ENCODE data around the gene SPTBN5. TPM values are rescaled to one million over a fixed set of nuclear protein-coding genes. Genes with fewer than 3 reads are reported as not detected.

SPTBN5 gene
- total RNA-seq, 1 donor: 0.18 TPM

DNA sequence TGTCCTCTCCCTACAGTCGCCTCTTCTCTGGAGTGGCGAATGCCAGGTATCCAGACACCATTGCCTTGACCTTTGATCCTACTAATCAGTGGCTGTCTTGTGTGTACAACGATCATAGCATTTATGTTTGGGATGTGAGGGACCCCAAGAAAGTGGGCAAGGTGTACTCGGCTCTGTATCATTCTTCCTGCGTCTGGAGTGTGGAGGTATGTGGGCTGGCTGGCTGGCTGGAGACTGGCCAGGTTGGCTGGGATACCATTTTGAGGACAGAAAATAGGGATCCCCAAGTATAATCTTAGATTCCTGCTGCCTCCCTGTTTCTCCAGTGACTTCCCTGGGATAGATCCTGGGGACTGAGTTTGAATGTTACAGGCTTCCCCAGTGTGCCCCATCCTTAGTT lies 79.3 kb downstream of the SPTBN5 start:
- TF ChIP-seq, protein P1, sequence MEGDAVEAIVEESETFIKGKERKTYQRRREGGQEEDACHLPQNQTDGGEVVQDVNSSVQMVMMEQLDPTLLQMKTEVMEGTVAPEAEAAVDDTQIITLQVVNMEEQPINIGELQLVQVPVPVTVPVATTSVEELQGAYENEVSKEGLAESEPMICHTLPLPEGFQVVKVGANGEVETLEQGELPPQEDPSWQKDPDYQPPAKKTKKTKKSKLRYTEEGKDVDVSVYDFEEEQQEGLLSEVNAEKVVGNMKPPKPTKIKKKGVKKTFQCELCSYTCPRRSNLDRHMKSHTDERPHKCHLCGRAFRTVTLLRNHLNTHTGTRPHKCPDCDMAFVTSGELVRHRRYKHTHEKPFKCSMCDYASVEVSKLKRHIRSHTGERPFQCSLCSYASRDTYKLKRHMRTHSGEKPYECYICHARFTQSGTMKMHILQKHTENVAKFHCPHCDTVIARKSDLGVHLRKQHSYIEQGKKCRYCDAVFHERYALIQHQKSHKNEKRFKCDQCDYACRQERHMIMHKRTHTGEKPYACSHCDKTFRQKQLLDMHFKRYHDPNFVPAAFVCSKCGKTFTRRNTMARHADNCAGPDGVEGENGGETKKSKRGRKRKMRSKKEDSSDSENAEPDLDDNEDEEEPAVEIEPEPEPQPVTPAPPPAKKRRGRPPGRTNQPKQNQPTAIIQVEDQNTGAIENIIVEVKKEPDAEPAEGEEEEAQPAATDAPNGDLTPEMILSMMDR (IDR thresholded peaks at IDR 0.05; ENCODE audit: insufficient read depth, low read length): no peak
- no peak overlapping the region for H3K4me3 ChIP-seq (ENCODE audit: low read depth, low read length)
- no peak for DNase-seq (ENCODE audit: low read depth)

DNA sequence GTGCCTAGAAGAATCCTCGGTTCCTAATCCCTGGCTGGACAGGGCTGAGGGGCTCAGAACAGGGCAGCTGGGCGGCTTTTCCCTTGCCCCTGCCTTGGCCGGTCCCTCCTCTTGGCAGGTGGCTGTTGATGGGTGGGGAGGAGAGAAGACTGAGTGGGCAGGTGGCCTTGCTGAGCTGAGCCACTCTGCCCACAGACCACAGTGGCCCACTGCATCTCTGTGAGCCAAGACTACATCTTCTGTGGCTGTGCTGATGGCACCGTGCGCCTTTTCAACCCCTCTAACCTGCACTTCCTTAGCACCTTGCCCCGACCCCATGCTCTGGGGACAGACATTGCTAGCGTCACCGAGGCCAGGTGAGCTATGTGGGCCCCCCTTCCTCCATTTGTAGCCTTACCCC lies 80.4 kb downstream of the SPTBN5 start:
- TF ChIP-seq, protein P1 (IDR thresholded peaks at IDR 0.05; ENCODE audit: insufficient read depth, low read length): no peak
- DNase-seq (ENCODE audit: low read depth): no peak
- H3K4me3 ChIP-seq (ENCODE audit: low read depth, low read length): no peak overlapping the region

DNA sequence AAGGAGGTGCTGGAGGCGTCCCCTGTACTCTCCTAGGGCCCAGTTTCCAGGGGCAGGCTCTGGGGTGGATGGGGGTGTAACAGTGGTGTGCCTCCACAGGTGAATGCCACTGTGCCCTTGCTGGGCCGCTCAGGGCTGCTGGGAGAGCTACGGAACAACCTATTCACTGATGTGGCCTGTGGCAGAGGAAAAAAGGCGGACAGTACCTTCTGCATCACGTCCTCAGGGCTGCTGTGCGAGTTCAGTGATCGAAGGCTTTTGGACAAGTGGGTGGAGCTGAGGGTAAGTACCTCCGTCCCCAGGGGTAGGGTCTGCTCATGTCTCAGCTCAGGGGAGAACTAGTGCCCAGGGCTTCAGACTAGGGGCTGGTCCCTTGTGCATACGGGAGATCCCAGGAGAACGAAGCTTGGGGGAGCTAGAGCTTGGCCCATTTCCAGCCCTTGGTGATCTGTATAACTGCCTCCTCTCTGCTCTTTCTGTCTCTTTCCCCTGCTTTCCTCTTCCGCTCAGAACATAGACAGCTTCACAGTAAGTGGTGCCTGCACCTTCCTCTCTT lies 81.0 kb downstream of the SPTBN5 start:
- H3K4me3 ChIP-seq (ENCODE audit: low read depth, low read length): no peak overlapping the region
- no peak for DNase-seq (ENCODE audit: low read depth)
- TF ChIP-seq, protein P1 (IDR thresholded peaks at IDR 0.05; ENCODE audit: insufficient read depth, low read length): no peak

DNA sequence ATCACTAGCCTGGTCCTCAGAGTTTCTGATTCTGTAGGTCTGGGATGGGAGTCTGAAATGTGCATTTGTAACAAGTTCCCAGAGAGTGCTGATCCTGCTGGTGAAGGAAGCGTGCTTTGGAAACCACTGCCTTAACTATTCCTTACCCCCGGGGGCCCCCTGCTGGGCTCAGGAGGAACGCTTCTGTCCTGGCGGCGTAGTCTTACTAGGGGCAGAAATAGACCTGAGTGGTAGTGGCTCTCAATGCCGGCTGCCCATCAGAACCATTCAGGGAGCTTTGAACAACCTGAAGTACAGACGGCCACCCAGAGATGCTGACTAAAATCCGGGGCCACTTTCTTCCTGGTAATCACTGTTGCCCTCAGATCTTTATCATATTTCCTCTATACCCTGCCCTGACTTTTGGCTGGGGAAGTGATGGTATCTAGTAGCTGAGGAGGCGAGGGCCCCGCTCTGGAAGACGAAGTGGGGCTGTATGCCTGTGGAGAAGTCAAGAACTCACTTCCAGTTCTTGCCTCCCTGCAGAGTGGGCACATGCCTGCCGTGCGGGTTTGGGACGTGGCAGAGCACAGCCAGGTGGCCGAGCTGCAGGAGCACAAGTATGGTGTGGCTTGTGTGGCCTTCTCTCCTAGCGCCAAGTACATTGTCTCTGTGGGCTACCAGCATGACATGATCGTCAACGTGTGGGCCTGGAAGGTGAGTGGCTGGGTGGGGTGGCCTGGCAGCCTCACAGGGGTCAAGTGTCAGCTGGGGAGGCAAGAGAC lies 82.2 kb downstream of the SPTBN5 start:
- DNase-seq (ENCODE audit: low read depth): peak; percentile 90
- H3K4me3 ChIP-seq (ENCODE audit: low read depth, low read length): no peak overlapping the region
- TF ChIP-seq, protein P1 (IDR thresholded peaks at IDR 0.05; ENCODE audit: insufficient read depth, low read length): peak; percentile 91

DNA sequence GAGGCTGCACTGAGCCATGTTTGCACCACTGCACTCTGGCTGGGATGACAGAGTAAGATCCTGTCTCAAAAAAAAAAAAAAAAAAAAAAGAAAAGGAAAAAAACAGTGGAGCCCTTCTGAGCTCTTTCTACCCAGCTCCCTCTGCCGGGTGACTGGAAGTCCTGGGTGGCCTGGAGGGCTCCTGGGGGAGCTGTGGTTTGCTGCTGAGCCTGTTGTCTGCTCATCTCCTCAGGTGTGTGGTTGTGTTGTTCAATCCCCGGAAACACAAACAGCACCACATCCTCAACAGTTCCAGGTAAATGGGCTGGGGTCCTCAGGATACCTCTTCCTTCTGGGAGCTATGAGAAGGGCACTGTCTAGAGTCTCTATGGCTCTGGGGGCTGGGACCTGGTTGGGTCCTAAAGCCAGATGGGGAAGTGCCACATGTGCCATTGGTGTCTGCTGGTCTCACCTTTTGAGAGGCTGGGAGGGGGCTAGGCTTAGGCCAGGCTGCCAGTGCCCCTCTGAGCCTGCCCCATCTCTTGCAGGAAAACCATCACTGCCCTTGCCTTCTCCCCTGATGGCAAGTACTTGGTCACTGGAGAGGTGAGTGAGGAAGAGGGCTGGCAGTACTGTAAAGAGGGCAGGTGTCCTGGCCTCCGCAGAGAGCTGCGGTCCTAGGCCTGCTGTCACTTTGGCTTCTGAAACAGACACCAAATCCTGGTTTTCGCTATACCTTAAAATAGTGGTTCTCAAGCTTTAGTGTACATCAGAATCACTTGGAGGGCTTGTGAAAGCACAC lies 83.0 kb downstream of the SPTBN5 start:
- no peak for DNase-seq (ENCODE audit: low read depth)
- no peak overlapping the region for H3K4me3 ChIP-seq (ENCODE audit: low read depth, low read length)
- TF ChIP-seq, protein P1 (IDR thresholded peaks at IDR 0.05; ENCODE audit: insufficient read depth, low read length): no peak

DNA sequence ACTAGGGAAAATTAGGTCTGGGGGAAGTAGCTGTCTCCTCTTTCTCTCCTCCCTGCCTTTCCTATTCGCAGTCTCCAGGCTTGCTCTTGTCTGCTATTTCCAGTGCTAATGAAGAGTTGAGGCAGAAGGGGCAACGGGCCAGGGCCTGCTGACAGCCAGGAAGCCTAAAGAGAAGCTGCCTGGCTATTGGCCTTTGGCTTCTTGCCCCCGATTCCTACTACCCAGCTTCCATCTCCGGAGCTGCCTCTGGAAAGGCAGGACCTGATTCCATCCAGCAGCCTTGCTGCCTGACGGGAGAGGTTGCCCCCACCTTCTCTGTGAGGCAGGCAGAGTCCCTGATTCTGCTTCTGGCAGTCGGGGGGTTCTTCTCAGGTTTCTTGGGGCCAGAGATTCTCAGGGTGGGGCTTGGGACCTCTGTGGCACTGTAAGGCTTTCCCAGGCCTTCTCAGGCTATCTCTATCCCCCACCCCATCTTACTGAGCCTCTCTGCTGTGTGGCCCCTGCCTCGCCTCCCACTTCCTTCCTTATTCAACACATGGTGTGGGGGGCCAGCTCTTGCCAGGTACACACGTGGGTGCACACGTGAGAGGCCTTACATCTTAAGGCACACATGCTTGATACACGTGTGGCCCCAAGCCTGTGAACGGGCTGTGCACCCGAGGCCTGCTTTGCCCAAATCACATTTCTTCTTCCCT lies 84.2 kb downstream of the SPTBN5 start:
- no peak for DNase-seq (ENCODE audit: low read depth)
- H3K4me3 ChIP-seq (ENCODE audit: low read depth, low read length): no peak overlapping the region
- TF ChIP-seq, protein P1 (IDR thresholded peaks at IDR 0.05; ENCODE audit: insufficient read depth, low read length): no peak
